ENCODE results near the gene SLC23A1.

The SLC23A1 gene

GRCh38 chr5:139406963-139407362, 23.9 kb upstream of the SLC23A1 start:
- DNase-seq = no peak

DNA sequence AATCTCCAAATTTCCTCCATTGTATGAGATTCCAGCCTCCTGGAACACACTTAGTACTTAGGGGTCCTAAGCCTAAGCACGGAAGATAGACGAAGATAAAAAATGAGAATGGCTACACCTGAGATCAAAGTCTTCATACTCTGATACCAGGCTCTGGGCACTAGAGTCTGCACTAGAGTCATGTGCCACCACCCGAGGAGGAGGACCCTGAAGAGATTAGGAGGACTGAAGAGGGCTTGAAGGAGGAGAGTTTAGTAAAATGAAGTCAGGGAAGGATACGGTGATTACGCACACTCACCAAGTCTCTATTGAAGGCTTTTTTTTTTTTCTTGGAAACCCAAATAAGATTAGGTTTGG, 21.4 kb upstream of the SLC23A1 start:
- no peak for DNase-seq

GRCh38 chr5:139403787-139404483, 20.8 kb upstream of the SLC23A1 start, which contains the start of gene SPATA24:
Gene SPATA24, minus strand, starts transcription at chr5:139404089. Its CDS starts 29 bp downstream, at chr5:139404060.
- DNase-seq = peak; percentile 98

DNA sequence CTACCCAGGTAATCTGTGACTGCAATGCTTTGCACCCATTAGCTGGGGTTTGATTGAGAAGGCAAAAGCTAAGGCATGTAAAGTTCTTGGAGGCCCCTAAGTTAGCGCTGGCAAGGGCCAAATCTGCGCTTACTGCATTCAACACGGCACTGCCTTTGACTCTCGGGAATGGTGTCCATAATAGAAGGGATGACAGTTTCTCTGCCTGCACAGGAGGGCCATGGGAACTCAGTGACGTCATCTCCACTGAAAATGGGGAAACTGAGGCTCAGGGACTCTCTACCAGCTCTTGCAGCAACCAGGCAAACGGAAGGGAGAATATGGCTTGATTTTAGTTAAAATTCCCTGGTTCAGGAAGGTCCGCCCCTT, 20.3 kb upstream of the SLC23A1 start:
- no peak for DNase-seq

DNA sequence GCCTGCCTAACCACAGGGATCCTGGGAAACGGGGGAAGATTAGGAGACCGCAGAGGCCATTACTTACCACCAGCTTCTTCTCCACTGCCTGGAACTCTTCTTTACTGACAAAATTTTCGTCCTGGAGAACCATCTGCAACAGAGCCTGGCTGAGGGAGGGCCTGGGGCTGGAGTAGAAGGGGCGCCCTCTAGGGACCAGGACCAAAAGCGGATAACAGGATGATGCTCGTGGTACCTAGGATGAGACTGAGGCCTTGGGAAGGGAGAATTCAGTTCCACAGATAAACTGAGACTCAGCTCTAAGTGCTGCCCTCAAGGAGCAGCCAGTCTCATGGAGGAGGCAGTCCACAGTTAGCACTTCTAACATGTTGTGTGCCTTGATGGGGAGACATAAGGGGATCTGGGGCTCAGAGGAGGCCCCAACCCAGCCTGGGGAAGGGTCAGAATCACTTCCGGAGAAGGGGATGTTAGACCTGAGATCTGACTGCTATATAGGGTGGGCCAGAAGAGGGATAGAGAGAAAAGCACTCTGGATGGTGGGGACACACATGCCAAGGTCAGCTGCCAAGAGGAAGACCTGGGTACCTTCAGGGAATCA, 19.6 kb upstream of the SLC23A1 start:
- no peak for DNase-seq

- no peak for DNase-seq
Observed at GRCh38 chr5:139401546-139401945, 18.4 kb upstream of the SLC23A1 start.

DNA sequence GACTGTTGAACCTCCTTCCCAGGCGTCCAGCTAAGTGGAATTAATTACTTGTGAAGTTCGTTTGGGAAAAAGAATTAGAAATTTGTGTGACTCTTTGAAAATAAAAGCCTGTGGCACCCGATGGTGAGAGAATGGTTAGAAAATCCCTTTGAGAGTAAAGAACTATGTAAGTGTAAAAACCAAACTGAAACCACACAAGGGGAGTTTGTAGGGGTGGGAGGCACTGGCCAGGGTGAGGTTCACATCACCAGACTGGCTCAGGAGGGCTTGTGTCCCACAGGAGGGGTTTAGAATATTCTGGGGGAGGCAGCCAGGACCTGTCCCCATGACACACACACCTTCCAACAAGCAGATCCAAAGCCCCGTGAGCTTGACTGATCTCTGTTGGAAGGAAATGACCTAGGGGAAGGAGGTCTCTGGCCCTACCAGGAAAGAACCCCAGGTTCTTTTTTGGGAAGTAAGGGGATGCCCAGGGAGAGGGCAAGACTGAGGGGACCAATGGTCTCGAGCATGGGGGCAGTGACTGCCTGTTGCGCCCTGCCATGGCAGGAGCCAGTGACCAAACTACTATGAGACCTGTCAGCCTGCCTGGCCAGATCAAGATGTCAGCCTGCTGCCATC, 16.5 kb upstream of the SLC23A1 start:
- DNase-seq = no peak

DNA sequence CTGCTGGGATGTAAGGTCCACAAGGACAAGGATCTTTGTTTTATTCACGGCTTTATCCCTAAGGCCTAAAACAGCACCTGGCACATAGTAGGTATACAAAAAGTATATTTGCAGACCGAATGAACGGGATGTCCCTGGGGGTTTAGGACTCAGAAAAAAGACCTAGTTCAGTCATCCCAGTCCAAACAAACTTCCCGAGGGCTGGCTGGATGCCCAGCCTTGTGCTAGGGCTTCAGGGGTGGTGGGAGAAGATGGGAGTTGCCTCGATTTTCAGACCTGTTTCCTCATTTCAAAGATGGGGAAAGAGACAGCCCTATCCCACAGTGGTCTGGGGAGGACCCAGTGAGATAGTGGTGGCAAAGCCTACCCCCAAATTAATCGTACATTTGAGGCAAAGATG, 14.8 kb upstream of the SLC23A1 start:
- no peak for DNase-seq

DNA sequence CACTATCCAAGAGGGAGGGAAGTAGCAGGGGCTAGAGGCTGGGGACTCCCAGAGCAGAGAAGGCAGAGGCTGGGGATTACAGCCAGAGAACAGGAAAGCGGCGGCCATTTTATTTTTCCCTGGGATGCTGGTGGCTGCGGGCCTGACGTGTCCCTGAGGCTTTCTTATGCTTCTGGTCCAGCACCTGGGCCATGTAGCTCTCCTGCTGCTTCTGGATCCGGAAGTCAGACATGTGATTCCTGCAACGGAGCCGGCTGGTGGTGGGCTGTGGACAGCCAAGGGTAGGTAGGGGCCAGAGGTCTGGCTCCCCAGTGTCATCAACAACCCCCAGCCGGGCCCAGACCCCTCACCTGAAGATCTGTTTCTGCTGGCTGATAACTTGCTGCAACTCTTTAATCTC, 13.6 kb upstream of the SLC23A1 start:
- no peak for DNase-seq

GRCh38 chr5:139395844-139396640, 12.9 kb upstream of the SLC23A1 start:
- DNase-seq = no peak

DNA sequence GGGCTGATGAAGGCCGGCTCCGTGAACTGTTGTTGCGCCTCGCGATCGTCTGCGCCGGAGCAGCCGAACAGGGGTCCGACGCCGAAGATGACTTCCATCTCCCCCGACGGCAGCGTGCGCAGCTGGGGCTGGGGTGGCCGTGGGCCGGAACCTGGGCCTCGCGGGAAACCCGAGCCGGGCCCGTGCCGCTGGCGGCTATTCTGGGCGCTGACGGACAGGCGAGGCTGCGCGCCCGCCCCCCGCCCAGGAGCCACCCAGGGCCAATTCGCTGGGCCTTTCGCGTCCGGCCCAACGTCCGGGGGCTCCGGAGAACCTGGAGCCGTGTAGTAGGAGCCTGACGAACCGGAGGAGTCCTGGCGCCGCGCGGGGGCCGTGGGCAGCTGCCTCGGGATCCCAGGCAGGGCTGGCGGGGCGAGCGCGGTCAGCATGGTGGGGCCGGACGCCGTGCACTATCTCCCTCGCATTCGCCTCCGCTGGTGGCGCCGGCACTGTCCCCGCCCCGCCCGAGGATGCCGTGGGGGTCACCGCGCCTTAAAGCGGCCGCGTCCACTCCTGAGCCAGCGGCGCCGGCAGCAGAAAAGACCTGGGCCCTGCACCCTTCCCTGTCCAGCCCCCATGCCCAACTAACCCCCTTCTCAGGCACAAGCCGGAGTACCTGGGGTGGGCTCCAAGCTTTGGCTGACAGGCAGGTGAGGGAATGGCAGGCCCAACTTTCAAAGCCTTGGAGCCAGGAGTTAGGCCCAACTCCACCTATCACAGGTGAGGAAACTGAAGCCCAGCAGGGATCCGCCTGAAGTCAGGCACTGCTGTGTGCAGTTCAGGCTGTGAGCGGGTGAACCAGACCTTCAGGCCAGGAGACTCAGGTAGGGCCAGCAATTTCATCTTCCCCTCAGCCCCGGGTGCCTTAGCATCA, 11.8 kb upstream of the SLC23A1 start, which contains the start of gene PROB1:
Gene PROB1, minus strand, starts transcription at position 451 of the 913 bp plus-strand sequence. Its CDS starts 23 bp downstream, at position 428.
- DNase-seq = no peak

DNA sequence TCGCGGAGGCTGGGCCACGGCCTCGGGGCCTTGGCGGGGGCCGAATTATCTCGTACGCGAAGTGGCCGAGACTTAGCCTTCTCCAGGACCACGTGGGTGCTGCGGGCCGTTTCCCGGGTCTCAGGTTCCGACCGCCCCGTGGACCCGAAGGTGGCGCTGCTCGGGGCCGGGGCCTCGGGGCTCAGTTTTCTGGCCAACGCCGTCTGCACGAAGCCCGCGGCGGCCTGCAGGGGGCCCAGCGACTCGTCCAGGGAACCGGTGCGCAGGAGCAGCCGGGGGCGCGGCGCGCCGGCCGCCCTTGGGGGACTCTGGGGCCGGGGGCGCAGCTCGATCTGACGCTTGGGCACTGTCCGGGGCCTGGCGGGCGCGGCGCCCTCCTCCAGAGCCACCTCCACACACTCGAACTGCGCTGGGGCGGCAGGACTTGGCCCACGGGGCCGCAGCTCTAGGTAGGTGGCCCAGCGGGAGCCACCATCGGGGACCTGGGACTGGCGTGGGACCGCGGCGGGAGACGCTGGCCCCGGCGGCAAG, 11.1 kb upstream of the SLC23A1 start:
- no peak for DNase-seq

DNA sequence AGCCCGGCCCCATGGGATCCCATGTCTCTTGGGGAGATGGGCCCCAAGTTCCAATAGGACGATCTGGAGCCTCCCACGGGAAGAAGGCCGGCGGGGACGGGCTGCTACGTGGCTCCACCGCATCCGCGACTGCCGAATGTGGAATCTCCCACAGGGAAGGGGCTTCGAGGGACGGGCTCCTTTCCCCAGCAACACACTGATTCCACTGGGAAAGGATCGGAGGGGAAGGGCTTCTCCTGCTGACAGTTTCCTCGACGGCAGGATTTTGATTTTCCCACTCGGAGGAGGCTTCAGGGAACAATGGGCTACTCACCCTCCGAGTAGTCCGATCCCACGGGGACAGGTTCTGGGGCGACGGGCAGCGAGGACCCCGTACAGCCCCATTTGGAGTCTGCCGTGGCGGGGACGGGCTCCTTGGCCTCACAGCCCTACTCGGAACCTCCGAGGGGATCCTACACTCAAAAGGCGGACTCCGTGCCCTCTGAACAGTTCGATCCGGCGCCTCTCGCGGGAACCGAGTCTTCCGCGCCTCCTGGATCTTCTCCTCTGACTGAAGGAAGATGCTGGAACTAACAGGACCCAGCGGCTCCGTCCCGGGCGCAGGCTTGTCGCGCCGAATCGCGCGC, 10.5 kb upstream of the SLC23A1 start:
- no peak for DNase-seq

GRCh38 chr5:139392678-139393496, 9.8 kb upstream of the SLC23A1 start:
- no peak for DNase-seq

DNA sequence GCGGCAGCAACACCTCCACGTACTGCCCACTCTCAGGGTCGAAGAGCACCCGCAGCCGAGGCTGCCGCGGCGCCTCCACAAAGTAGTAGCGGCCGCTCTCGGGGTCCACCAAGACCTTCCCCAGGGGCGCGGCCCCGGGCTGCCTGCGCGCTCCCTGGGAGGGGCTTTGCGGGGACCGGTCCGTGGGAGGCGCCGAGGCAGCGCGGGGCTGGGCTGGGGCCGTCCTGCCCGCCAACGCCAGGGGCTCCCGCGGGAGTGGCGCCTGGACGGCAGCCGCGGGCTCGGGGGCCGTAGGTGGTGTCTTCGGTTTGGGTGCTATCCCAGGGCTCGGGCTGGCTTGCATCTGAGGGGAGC, 9.2 kb upstream of the SLC23A1 start:
- no peak for DNase-seq

GRCh38 chr5:139391570-139392323, 8.7 kb upstream of the SLC23A1 start:
- DNase-seq = no peak

DNA sequence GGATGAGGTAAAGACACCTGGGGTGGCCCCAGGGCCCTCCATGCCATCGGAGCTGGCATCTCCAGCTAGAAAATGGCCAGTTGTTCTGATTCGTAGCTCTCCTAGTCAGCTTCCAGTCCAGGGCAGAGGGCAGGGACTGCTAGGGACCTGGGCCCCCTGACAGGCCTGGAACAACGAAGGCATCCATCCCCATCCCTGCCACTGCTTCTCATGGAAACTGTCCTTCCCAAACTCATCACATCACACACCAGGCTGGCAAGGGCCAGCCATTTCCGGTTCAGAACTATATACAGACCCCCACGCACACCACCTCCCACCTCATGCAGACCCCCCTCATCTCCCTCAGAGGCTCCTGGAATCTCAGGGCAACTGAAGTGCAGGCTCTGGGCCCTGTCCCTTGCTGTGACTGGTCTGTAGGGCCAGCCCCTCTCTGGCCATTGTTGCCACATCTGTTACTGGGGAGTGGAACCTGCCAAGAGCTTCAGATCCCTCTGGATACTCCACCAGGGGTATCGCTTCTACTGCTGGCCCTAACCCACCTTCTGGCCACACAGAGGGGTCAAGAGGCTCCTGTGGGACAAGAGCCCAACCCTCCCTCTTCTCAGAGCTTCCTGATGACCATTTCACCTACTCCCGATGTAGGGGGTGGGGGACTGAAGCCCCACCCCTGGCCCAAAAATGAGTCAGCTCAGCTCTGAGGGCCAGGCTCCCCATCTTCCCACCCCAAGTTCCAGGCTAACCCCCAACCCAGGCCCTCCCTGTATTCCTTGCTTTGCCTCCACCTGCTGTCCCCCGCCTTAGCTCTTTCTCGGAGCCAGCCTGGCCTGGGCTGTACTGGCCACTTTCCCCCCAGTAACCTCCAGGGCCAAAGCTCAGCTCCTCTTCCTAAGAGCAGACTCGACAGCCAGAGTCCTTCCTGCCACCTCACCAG, 7.8 kb upstream of the SLC23A1 start:
- DNase-seq = no peak

DNA sequence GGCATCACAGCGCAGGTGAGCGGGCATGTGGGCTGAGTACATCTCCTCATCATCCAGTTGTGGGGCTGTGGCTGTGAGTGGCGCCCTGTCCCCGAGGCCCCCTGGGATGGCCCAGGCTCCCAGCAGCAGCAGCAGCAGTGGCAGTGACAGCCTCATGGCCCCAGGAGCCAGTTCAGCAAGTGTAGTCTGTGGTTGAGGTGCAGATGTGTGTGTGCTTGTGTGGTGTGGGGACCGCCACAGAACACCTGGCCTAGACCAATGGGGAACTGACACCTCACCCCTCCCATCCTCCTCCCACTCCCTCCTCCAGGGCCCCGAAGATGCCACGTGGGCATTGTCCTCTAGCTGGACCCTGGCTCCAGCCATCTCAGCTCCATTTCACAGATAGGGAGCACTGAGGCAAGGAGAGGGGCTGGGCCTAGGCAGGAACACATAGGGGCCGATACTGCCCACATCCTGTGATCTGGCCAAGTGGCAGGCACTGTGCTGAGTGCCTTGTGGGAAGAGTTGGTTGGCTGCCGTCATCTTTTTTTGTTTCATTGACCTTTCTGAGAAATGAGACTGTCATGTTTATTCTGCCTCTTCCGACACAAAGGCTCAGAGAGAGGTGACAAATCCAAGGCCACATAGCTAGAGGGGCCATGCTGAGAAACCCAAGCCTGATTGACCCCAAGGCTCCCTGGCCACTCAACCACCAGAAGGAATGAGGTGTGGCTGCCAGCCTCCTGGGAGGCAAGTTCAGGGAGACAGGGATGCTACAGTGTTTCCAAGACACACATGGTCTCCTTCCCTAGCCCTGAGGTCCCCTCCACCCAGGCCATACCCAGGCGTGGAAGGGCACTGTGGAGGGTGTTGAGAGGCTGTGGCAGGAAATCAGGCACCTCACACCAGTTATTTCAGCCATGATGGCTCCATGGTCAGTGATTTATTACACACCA, 6.9 kb upstream of the SLC23A1 start, which contains the start of gene MZB1:
Gene MZB1, minus strand, starts transcription at position 213 of the 938 bp plus-strand sequence. Its CDS starts 57 bp downstream, at position 156.
- no peak for DNase-seq

Measured in GDM1 (cell line).